ENCODE results near the gene SELENOH. TPM values are rescaled to one million over a fixed set of nuclear protein-coding genes. Genes with fewer than 3 reads are reported as not detected.

SELENOH gene
- total and polyA plus RNA-seq, 8 donors, result 32.1 to 96.4 (median 58.9) TPM

DNA sequence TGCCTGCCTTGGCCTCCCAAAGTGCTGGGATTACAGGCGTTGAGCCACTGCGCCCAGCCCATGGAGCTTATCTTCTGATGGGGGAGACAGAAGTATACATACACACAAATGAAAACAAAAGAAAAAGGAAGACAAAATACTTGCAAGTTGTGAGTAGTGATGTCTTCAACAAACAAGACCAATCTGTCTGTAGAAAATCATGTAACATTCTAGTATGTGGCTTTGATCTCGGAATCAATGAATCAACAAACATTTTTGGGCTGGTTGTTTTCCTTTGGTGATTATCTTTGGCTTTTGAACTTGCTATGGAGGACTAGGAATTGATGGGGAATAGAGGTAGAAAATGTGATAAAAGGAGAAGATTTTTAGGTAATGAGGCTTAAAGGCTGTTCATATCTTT is 16.9 kb downstream of the SELENOH start:
- H3K4me1 ChIP-seq, result peaks cover 0 to 5% (median 0%) of the 10 kb centered on the region in 3 donors
- DNase-seq, result no peak
- intact Hi-C loops (cut with DNase I), result no loop called here
- H3K36me3 ChIP-seq, result no peaks in the 10 kb centered on the region
- no peak for FAIRE-seq
- no peaks in the 10 kb centered on the region for H3K9me3 ChIP-seq
- TF ChIP-seq CTCF (IDR thresholded peaks at IDR 0.05), result no peak
- no peaks in the 10 kb centered on the region for H3K27me3 ChIP-seq
- no peak overlapping the region for H3K27ac ChIP-seq
- no peak for ATAC-seq
- no peak overlapping the region for H3K4me3 ChIP-seq
- 67 to 73% methylated on average over 3 of the region's 3 CpGs for WGBS, 2 donors

DNA sequence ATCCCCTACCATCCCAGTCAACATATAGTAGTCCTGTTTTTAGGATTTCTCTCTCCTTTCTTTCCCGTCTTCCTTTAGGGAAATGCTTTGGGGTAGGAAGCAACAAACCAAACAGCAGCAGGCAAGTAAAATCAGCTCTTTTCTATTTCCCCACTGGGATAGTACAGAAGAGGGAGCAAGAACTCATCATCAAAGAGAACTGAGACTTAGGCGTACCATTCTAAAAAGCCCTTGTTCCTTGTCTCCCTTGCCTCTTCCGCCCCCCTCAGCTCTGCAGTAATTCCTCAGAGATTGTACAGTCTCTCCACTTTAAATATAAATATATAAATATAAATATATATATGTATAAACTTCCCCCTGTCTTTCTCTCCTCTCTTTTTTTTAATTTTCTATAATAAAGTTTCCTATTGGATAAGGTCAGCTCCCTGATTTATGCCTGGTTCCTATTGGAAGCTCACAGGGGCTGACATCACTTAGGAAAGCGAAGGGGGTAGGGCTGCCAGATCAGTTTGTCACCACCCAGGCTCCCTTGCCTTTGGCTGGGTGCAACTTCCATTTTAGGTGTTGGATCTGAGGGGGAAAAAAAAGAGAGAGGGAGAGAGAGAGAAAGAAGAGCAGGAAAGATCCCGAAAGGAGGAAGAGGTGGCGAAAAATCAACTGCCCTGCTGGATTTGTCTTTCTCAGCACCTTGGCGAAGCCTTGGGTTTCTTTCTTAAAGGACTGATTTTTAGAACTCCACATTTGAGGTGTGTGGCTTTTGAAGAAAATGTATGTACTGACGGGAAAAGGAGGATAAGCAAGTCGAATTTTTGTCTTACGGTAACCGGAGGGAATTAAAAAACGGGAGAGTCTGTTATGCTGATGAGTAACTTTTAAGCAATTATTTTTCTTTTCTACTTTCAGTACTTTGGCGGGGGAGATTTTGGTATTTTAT is 20.3 kb downstream of the SELENOH start, which contains the start of gene CTNND1:
Gene CTNND1, plus strand, starts transcription at position 502 of the 934 bp plus-strand sequence. CDS start 29,677 bp downstream, outside the sequence.
- Histone ChIP-seq H3K36me3 (no peaks in the 10 kb centered on the region), H3K27me3 (no peaks in the 10 kb centered on the region), H3K4me1 (peaks cover 5 to 21% (median 17%) of the 10 kb centered on the region in 3 donors), H3K27ac (peak within 1 kb of the TSS; percentile 80 to 95 (median 90)), H3K4me3 (peak within 1 kb of the TSS; percentile 39 to 57 (median 51)), H3K9me3 (no peaks in the 10 kb centered on the region)
- TF ChIP-seq CTCF (IDR thresholded peaks at IDR 0.05), result no peak
- ATAC-seq, result peak; percentile 96 to 99 (median 99)
- DNase-seq, result peak; percentile 78 to 92 (median 86)
- intact Hi-C loops (cut with DNase I), result loop anchor here in 2 of 3 donors (5.0 kb wide), 2 partner anchors 36 to 41 kb away; no protein-coding TSS in a partner anchor
- 1 to 3% methylated on average over 13 of the region's 13 CpGs for WGBS, 2 donors
- FAIRE-seq, result peak; percentile 98

- DNase-seq (no peak), FAIRE-seq (no peak), ATAC-seq (peak; percentile 62 to 78 (median 67))
- peaks cover 6 to 17% (median 16%) of the 10 kb centered on the region in 3 donors for H3K4me1 ChIP-seq
- H3K4me3 ChIP-seq, result peak overlapping the region; percentile 39 to 57 (median 51)
- no peaks in the 10 kb centered on the region for H3K9me3 ChIP-seq
- TF ChIP-seq CTCF (IDR thresholded peaks at IDR 0.05), result no peak
- intact Hi-C loops (cut with DNase I), result loop anchor here in 2 of 3 donors (5.0 kb wide), 2 partner anchors 35 to 40 kb away; no protein-coding TSS in a partner anchor
- no peaks in the 10 kb centered on the region for H3K27me3 ChIP-seq
- no peaks in the 10 kb centered on the region for H3K36me3 ChIP-seq
- 0 to 2% methylated on average over 9 of the region's 9 CpGs for WGBS, 2 donors
- peak overlapping the region; percentile 80 to 95 (median 90) for H3K27ac ChIP-seq
Measured at GRCh38 chr11:57762235-57762861, 21.1 kb downstream of the SELENOH start.

GRCh38 chr11:57763568-57763967 is 22.3 kb downstream of the SELENOH start:
- DNase-seq (no peak), ATAC-seq (peak in 3 of 4 donors; percentile 8 to 50 (median 39)), FAIRE-seq (no peak)
- Histone ChIP-seq H3K4me1 (peaks cover 6 to 17% (median 16%) of the 10 kb centered on the region in 3 donors), H3K9me3 (no peaks in the 10 kb centered on the region), H3K27me3 (no peaks in the 10 kb centered on the region), H3K27ac (peak overlapping the region in 2 of 4 donors; percentile 95), H3K4me3 (peak overlapping the region; percentile 39 to 57 (median 51)), H3K36me3 (no peaks in the 10 kb centered on the region)
- TF ChIP-seq CTCF (IDR thresholded peaks at IDR 0.05), result peak in 1 of 4 donors; percentile 10
- WGBS, 2 donors, result 3 to 9% methylated on average over 1 of the region's 1 CpG
- intact Hi-C loops (cut with DNase I), result loop anchor here in 2 of 3 donors (5.0 kb wide), 2 partner anchors 34 to 39 kb away; no protein-coding TSS in a partner anchor
